ENCODE data around the gene LPCAT4.

The LPCAT4 gene

DNA sequence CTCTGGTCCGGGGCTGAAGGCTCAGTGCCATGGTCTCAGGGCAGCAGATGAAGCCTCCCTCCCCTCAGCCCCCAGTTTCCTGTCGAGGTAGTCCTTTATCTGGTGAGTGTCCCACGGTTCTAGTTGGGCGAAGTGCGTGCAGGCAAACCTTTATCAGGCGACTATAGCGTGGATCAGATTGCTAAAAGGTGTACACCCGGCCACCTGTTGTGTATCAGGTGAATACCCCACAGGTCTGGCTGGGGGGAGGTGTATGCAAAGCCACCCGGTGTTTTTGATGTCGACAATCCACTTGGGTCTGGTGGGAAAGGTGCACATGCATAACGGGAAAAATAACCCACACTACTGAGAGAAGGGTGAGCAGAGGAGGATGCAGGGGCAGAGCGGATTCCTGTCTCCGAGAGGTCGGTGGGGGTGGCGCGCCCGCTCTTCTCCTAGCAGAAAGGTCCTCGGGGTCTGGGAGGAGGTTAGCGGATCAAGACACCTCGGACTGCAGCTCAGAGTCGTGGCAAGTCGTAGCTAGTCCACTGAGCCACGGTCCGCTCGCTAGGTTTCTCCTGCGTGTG is 29.9 kb downstream of the LPCAT4 start:
- no peak for DNase-seq (ENCODE audit: low read depth)

GRCh38 chr15:34336231-34336990 is 30.6 kb downstream of the LPCAT4 start:
- DNase-seq (ENCODE audit: low read depth), result no peak

DNA sequence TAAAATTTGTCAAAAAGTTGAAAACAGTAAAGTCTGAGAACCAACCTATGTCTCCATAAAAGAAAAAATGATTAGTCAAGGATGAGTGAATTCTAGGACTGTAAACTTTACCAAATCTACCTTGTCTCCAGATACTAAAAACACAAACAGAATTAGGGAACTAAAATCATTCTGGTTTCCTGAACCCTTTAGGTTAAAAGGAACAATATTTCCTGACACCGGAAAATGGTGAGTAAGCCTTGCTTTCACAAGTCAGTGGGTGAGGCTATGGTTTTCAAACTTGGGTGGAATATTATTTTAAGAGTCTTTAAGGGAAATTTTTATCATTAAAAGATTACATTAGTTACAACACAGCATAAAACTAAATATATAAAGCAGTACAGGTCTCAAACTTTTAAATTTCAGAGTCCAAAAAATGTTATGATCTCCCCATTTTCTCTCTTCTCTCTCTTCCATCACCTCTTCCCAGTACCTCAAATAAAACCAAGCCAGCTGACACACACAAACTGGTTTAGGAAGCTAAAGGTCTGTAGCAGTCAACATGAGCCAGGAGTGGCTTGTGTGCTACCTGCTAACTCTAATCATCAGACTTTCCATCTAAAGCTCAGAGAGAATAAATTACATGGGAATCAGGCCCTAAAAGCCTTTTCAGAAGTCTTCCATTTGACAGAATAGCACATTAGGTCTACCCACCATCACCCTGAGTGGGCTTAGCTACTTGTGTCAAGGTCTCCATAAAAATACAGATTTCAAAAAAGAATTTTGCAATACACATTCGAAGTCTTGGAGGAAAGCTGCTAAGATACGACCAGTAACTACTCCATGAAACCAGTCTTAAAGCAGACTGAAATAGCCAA is 31.6 kb downstream of the LPCAT4 start:
- DNase-seq (ENCODE audit: low read depth), result peak; percentile 42

GRCh38 chr15:34334672-34335071 is 32.3 kb downstream of the LPCAT4 start:
- no peak for DNase-seq (ENCODE audit: low read depth)

GRCh38 chr15:34332553-34333120 is 34.4 kb downstream of the LPCAT4 start:
- DNase-seq (ENCODE audit: low read depth), result no peak

- peak; percentile 51 for DNase-seq (ENCODE audit: low read depth)
Measured at GRCh38 chr15:34331809-34332208, 35.2 kb downstream of the LPCAT4 start.

- DNase-seq (ENCODE audit: low read depth), result no peak
Measured at GRCh38 chr15:34330279-34330678, 36.7 kb downstream of the LPCAT4 start.

- DNase-seq (ENCODE audit: low read depth), result no peak
Measured at GRCh38 chr15:34329006-34329405, 38.0 kb downstream of the LPCAT4 start.

DNA sequence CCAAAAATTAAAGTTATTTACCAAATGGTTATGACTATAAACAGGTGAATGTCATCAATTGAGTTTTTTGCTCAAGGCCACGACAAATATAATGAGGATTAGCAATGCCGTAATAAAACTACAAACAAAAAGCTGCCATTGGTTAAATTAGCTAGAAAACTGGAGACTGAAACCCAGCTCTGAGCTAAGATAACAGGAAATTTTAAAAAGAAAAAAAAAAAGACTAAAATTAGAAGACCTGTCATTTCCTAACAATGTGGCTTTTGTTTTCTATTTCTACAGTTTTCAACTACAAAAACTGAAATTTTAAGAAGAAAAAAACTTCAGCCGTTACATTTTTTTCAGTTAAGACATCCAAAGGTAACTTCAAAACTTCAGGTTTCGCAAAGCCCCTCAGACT is 39.1 kb downstream of the LPCAT4 start:
- no peak for DNase-seq (ENCODE audit: low read depth)

- DNase-seq (ENCODE audit: low read depth), result no peak
Measured at GRCh38 chr15:34325368-34325767, 41.6 kb downstream of the LPCAT4 start.

- DNase-seq (ENCODE audit: low read depth), result no peak
Measured at GRCh38 chr15:34324933-34325332, 42.1 kb downstream of the LPCAT4 start.

DNA sequence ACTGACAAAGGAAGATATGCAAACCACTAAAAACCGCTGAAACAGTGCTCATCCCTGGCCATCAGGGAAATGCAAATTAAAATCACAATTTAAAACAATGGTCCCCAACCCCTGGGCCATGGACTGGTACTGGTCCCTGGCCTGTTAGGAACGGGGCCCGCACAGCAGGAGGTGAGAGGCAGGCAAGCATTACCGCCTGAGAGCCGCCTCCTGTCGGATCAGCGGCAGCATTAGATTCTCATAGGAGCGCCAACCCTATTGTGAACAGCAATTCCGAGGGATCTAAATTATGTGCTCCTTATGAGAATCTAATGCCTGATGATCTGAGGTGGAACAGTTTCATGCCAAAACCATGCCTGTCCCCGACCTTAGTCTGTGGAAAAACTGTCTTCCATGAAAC is 43.8 kb downstream of the LPCAT4 start:
- DNase-seq (ENCODE audit: low read depth), result no peak

GRCh38 chr15:34318277-34319079 is 48.5 kb downstream of the LPCAT4 start:
- peak; percentile 68 for DNase-seq (ENCODE audit: low read depth)

DNA sequence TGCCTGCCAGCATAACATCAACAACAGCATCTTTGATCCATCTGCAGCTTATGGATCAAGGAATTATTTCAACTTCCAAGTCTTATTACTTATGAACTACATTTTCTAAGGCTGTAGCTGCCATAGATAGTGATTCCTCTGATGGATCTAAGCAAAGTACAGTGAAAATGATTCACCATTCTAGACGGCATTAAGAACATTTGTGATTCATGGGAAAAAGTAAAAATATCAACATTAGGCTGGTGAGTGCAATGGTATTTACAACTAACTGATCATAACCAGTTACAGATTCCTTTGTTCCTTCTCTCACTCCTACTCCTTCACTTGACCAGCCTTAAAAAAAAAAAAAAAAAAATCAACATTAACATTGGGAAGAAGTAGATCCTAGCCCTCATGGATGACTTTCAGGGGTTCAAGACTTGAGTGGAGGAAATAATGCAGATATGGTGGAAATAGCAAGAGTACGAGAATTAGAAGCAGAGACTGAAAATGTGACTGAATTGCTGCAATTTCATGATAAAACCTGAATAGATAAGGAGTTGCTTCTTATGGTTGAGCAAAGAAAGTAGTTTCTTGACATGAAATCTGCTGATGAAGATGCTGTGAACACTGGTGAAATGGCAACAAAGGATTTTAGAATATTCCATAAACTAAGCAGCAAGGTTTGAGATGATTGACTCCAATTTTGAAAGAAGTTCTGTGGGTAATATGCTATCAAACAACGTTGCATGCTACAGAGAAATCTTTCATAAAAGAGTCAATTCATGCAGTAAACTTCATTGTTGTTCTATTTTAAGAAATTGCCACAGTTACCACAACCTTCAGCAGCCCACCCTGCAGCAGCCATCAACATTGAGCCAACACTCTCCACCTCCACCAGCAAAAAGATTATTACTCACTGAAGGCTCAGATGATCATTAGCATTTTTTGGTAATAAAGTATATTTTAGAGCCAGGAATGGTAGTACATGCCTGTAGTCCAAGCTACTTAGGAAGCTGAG is 52.2 kb downstream of the LPCAT4 start:
- DNase-seq (ENCODE audit: low read depth), result no peak

DNA sequence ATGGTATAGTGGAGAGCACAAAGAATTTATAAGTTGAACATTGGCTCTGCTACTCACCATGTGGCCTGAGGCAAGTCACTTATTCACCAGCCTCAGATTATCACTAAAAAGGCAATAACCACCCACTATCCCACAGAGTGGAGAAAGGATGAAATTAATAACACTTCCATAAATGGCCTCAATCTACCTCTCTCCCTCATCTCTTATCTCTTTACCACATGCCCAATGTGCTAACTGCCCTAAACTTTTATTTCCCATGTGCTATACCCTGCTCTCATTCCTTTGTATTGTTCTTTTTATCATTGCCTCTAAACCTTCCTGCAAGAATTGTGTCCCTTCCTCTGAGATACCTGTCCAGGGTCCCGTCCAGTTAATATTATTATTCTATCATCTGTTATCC is 55.4 kb downstream of the LPCAT4 start:
- DNase-seq (ENCODE audit: low read depth), result no peak

Data from iris pigment epithelial cell (primary cell).